Uterus (tissue), 2 donors: ENCODE measurements around the gene CIB4.

Source experiments
- CTCF ChIP-seq, 4 experiments: fragments of 200-600 bp in 2 of 4; fragments of 450-650 bp in 2 of 4; sonication (generic) in 2 of 4; IDR thresholded peaks; one replicate each; pipeline ENCODE4 v1.5.1; 2016 to 2019; ENCODE audit warnings: antibody characterized with exemption in 4 of 4, mild to moderate bottlenecking in 2 of 4, moderate library complexity in 1 of 4
- POLR2A ChIP-seq, 2 donors: fragments of 450-650 bp; IDR thresholded peaks; one replicate each; pipeline ENCODE4 v1.6.1; 2016; ENCODE audit warnings: antibody characterized with exemption in 2 of 2, mild to moderate bottlenecking in 1 of 2, moderate library complexity in 1 of 2

- TF ChIP-seq CTCF (IDR thresholded peaks at IDR 0.05) (no peak), POLR2A (IDR thresholded peaks at IDR 0.05) (no peak)
These were observed 6.4 kb downstream of the CIB4 start for GRCh38 chr2:26634636-26635230.
